Measurements from ENCODE around the gene HSP90AB1. TPM values are rescaled to one million over a fixed set of nuclear protein-coding genes. Genes with fewer than 3 reads are reported as not detected.
A peak's percentile ranks its signal among the peaks of the same experiment; 100 is the strongest.

The HSP90AB1 gene
- total RNA-seq, 3 donors from 2014 or later (not counting 1 experiment from before 2014, with no cell fraction given): 256 to 372 (median 308) TPM

DNA sequence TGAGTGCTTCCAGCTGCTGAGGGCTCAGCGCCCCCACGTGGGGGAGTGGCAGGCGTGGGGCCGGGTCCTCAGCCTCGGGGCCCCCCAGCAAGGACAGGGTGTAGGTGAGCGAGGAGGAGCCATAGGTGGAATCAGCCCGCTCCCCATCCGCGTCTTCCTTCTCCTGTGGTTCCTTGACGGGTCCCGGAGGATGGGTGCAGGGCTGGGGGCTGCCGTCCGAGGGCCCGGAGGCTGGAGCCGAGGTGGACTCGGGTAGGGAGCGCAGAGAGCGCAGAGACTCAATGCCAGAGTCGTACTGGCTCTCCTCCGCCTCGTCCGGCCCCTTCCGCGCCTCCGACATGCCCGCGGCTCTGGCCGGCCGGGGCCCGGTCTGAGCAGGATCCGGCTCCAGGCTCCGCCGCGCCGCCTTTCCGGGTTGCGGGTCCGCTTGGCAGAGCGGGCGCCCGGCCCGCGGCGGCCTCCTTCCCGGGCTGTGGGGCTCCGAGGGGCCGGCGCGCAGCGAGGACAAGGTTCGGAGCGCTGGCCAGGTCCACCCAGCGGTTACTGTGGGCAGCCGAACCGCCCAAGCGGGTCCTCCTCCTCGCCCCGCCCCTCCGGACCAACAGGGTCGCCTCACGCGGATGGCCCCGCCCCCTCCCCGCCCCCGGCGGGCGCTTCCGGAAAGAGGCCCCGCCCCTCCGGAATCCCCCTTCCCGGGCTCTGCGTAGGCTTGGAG is 18.3 kb downstream of the HSP90AB1 start, which contains the start of gene NFKBIE:
TSS of gene NFKBIE (minus strand) at position 545 of the 715 bp plus-strand sequence. CDS start at position 340, 205 bp downstream.
- Mint-ChIP-seq H3K36me3 (no peaks in the 10 kb centered on the region), H3K9me3 (no peaks in the 10 kb centered on the region), H3K27me3 (ENCODE audit: low read depth in 2 of 2) (peaks cover 11 to 15% of the 10 kb centered on the region in 2 donors), H3K27ac (peak within 1 kb of the TSS; percentile 93 to 98), H3K4me3 (peak within 1 kb of the TSS; percentile 93), H3K4me1 (peaks cover 19 to 49% of the 10 kb centered on the region in 2 donors)
- H3K9me3 ChIP-seq (ENCODE audit: control insufficient read depth, insufficient read depth, low read length): no peaks in the 10 kb centered on the region
- DNase-seq (peak; percentile 96 to 98), ATAC-seq (peak; percentile 81 to 95 (median 86))
- H3K27ac ChIP-seq (ENCODE audit: low read length): peak within 1 kb of the TSS; percentile 92
- peaks cover 12% of the 10 kb centered on the region for H3K36me3 ChIP-seq (ENCODE audit: control insufficient read depth, insufficient read depth, low read length)
- TF ChIP-seq, protein P1, sequence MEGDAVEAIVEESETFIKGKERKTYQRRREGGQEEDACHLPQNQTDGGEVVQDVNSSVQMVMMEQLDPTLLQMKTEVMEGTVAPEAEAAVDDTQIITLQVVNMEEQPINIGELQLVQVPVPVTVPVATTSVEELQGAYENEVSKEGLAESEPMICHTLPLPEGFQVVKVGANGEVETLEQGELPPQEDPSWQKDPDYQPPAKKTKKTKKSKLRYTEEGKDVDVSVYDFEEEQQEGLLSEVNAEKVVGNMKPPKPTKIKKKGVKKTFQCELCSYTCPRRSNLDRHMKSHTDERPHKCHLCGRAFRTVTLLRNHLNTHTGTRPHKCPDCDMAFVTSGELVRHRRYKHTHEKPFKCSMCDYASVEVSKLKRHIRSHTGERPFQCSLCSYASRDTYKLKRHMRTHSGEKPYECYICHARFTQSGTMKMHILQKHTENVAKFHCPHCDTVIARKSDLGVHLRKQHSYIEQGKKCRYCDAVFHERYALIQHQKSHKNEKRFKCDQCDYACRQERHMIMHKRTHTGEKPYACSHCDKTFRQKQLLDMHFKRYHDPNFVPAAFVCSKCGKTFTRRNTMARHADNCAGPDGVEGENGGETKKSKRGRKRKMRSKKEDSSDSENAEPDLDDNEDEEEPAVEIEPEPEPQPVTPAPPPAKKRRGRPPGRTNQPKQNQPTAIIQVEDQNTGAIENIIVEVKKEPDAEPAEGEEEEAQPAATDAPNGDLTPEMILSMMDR (IDR thresholded peaks at IDR 0.05): peak; percentile 28
- peaks cover 17% of the 10 kb centered on the region for H3K27me3 ChIP-seq (ENCODE audit: control insufficient read depth, insufficient read depth, low read length)
- under 1% methylated on average over 70 of the region's 72 CpGs for WGBS (ENCODE audit: insufficient coverage)
- intact Hi-C loops (cut with micrococcal nuclease): loop anchor here (1.0 kb wide), 1 partner anchor 18 kb away; the partner anchor contains the start of gene HSP90AB1
- peaks cover 50% of the 10 kb centered on the region for H3K4me1 ChIP-seq (ENCODE audit: control insufficient read depth, insufficient read depth, low read length)
- H3K4me3 ChIP-seq (ENCODE audit: low read length): peak within 1 kb of the TSS; percentile 94

GRCh38 chr6:44265722-44266233 is 18.9 kb downstream of the HSP90AB1 start:
- H3K9me3 Mint-ChIP-seq: no peaks in the 10 kb centered on the region
- H3K4me1 ChIP-seq (ENCODE audit: control insufficient read depth, insufficient read depth, low read length): peaks cover 50% of the 10 kb centered on the region
- H3K4me1 Mint-ChIP-seq: peaks cover 19 to 48% of the 10 kb centered on the region in 2 donors
- peak overlapping the region; percentile 19 for H3K4me3 ChIP-seq (ENCODE audit: low read length)
- H3K27ac Mint-ChIP-seq: peak overlapping the region; percentile 93 to 98
- peak overlapping the region; percentile 74 for H3K27ac ChIP-seq (ENCODE audit: low read length)
- peaks cover 8% of the 10 kb centered on the region for H3K36me3 ChIP-seq (ENCODE audit: control insufficient read depth, insufficient read depth, low read length)
- WGBS (ENCODE audit: insufficient coverage): 66% methylated on average over 15 of the region's 17 CpGs
- TF ChIP-seq, protein P1 (IDR thresholded peaks at IDR 0.05): no peak
- ATAC-seq: no peak
- peaks cover 12 to 15% of the 10 kb centered on the region in 2 donors for H3K27me3 Mint-ChIP-seq (ENCODE audit: low read depth in 2 of 2)
- H3K27me3 ChIP-seq (ENCODE audit: control insufficient read depth, insufficient read depth, low read length): peaks cover 17% of the 10 kb centered on the region
- H3K9me3 ChIP-seq (ENCODE audit: control insufficient read depth, insufficient read depth, low read length): no peaks in the 10 kb centered on the region
- intact Hi-C loops (cut with micrococcal nuclease): loop anchor here (1.0 kb wide), 1 partner anchor 18 kb away; the partner anchor contains the start of gene HSP90AB1
- DNase-seq: no peak
- peak overlapping the region; percentile 93 for H3K4me3 Mint-ChIP-seq
- H3K36me3 Mint-ChIP-seq: no peaks in the 10 kb centered on the region

DNA sequence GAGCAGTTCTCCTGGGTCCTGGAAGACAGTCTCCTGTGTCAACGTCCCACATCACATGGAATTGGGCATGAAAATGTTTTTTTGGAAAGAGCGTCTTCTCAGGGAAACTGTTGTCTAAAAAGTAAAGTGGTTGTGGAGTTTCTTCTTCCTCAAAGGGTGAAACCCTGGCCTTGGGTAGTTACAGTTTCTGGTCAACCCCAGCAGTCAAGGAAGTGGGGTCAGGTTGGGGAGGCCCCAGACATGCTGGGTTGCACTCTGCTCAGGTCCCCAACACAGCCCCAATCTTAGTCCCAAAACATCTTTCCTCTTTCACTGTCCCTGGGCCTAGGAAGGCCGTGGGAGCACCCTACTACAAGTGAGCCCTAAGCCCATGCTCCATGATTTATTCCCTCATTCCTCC is 19.4 kb downstream of the HSP90AB1 start:
- TF ChIP-seq, protein P1 (IDR thresholded peaks at IDR 0.05): no peak
- DNase-seq (no peak), ATAC-seq (no peak)
- H3K9me3 Mint-ChIP-seq: no peaks in the 10 kb centered on the region
- Histone ChIP-seq H3K27me3 (ENCODE audit: control insufficient read depth, insufficient read depth, low read length) (peaks cover 21% of the 10 kb centered on the region), H3K4me3 (ENCODE audit: low read length) (no peak overlapping the region), H3K9me3 (ENCODE audit: control insufficient read depth, insufficient read depth, low read length) (no peaks in the 10 kb centered on the region), H3K27ac (ENCODE audit: low read length) (peak overlapping the region; percentile 74), H3K4me1 (ENCODE audit: control insufficient read depth, insufficient read depth, low read length) (peaks cover 55% of the 10 kb centered on the region), H3K36me3 (ENCODE audit: control insufficient read depth, insufficient read depth, low read length) (peaks cover 6% of the 10 kb centered on the region)
- WGBS (ENCODE audit: insufficient coverage): 70% methylated on average over 3 of the region's 3 CpGs
- intact Hi-C loops (cut with micrococcal nuclease): no loop called here
- peaks cover 19 to 47% of the 10 kb centered on the region in 2 donors for H3K4me1 Mint-ChIP-seq
- peak overlapping the region; percentile 93 to 98 for H3K27ac Mint-ChIP-seq
- peak overlapping the region; percentile 93 for H3K4me3 Mint-ChIP-seq
- H3K36me3 Mint-ChIP-seq: no peaks in the 10 kb centered on the region
- peaks cover 16% of the 10 kb centered on the region in 2 donors for H3K27me3 Mint-ChIP-seq (ENCODE audit: low read depth in 2 of 2)

All from natural killer cell (primary cell).